ENCODE data around the gene OSBPL9. TPM values are rescaled to one million over a fixed set of nuclear protein-coding genes. Genes with fewer than 3 reads are reported as not detected.

OSBPL9 gene
- total and polyA plus RNA-seq, 9 of the 15 experiments (the other 6 are each of a cell fraction or from before 2014, with no cell fraction given): 43.9 to 217 (median 170) TPM

GRCh38 chr1:51574796-51575195 is 42.1 kb upstream of the OSBPL9 start:
- intact Hi-C loops (cut with micrococcal nuclease) (no loop called here), in situ Hi-C loops (cut with MboI) (no loop called here)
- Histone ChIP-seq H3K27me3 (ENCODE audit: control insufficient read depth in 2 of 2, insufficient read depth in 2 of 2, low read length in 2 of 2) (no peaks in the 10 kb centered on the region), H3K9me3 (replicated peaks; ENCODE audit: control insufficient read depth, insufficient read depth, low read depth, low read length) (no peaks in the 10 kb centered on the region), H2AFZ (ENCODE audit: low read depth, low read length) (no peak overlapping the region), H3K9ac (ENCODE audit: insufficient read depth in 1 of 2, low read depth in 2 of 2, low read length in 2 of 2) (no peak overlapping the region), H3K36me3 (ENCODE audit: control insufficient read depth, insufficient read depth, low read length) (no peaks in the 10 kb centered on the region), H3K4me1 (replicated peaks in 1 of 2; ENCODE audit: control insufficient read depth in 2 of 2, insufficient read depth in 2 of 2, low read length in 2 of 2) (peaks cover 0 to 22% of the 10 kb centered on the region in 2 experiments; a peak in 3 of 5 replicates), H4K20me1 (replicated peaks; ENCODE audit: control insufficient read depth, insufficient read depth, low read length) (no peaks in the 10 kb centered on the region), H3K4me2 (ENCODE audit: insufficient read depth, low read length) (no peak overlapping the region), H3K79me2 (ENCODE audit: control insufficient read depth, insufficient read depth, low read length) (no peaks in the 10 kb centered on the region), H3K27ac (ENCODE audit: extremely low read depth, low read depth, low read length) (no peak overlapping the region), H3K4me3 (no peak overlapping the region), H3K9me1 (ENCODE audit: control insufficient read depth, insufficient read depth, low read length) (no peaks in the 10 kb centered on the region)
- TF ChIP-seq PKNOX1 (IDR thresholded peaks at IDR 0.05) (no peak), ZFPM2 (CRISPR knock-in tag; IDR thresholded peaks at IDR 0.05) (no peak), MIER1 (IDR thresholded peaks at IDR 0.05; ENCODE audit: low read depth) (no peak), KAT8 (IDR thresholded peaks at IDR 0.05; ENCODE audit: low read depth) (no peak), ZBTB2 (IDR thresholded peaks at IDR 0.05) (no peak), GATA2 (CRISPR knock-in tag; IDR thresholded peaks at IDR 0.05) (no peak), FOXO4 (CRISPR knock-in tag; IDR thresholded peaks at IDR 0.05) (no peak), NKRF (IDR thresholded peaks at IDR 0.05; ENCODE audit: borderline replicate concordance) (no peak)
- BruUV-seq (replicated peaks): no TSS peak
- no peak for ATAC-seq
- ChIA-PET POLR2A (interaction anchor here (0.6 to 3.2 kb wide), 5 partner anchors 9 to 358 kb away, joined by 3 to 15 read pairs (median 7); no protein-coding TSS in a partner anchor), CTCF (ENCODE audit: low intra/inter-chr PET ratio) (no interaction called here)
- FAIRE-seq: no peak
- no peak for DNase-seq (ENCODE audit: extremely low read depth in 1 of 4, low spot score in 3 of 4)
